Upper lobe of left lung (tissue), 6 donors: ENCODE results near the gene HHIP. TPM values are rescaled to one million over a fixed set of nuclear protein-coding genes. Genes with fewer than 3 reads are reported as not detected.

Source experiments
- ATAC-seq, 2 donors: fragments of 200-7000 bp; cut with Tn5 transposase; one replicate each; pipeline ENCODE4 v1.9.1; 2022; ENCODE audit warnings: mild to moderate bottlenecking in 2 of 2, moderate library complexity in 2 of 2; ENCODE audit not compliant: low FRiP score in 2 of 2
- DNase-seq, 2 donors: peaks; one replicate each; pipeline ENCODE4 v3.0.0-alpha.2; 2019 to 2020
- H3K27ac ChIP-seq, 4 donors: fragments of 200-600 bp; sonication (generic); one replicate each; pipeline ENCODE4 v1.5.1; 2016 to 2019
- H3K27me3 ChIP-seq, 4 donors: fragments of 200-600 bp; sonication (generic); one replicate each; pipeline ENCODE4 v1.5.1; 2017 to 2019
- H3K36me3 ChIP-seq, 4 donors: fragments of 200-600 bp; sonication (generic); one replicate each; pipeline ENCODE4 v1.5.1; 2016 to 2019
- H3K4me1 ChIP-seq, 4 donors: fragments of 200-600 bp; sonication (generic); one replicate each; pipeline ENCODE4 v1.5.1; 2018 to 2019
- H3K4me3 ChIP-seq, 4 donors: fragments of 200-600 bp; sonication (generic); one replicate each; pipeline ENCODE4 v1.5.1; 2017 to 2019; ENCODE audit warnings: mild to moderate bottlenecking in 2 of 4, moderate library complexity in 1 of 4
- H3K9me3 ChIP-seq, 4 donors: fragments of 200-600 bp; sonication (generic); one replicate each; pipeline ENCODE4 v1.5.1; 2018 to 2019
- CTCF ChIP-seq, 6 experiments: fragments of 450-650 bp in 4 of 6; fragments of 200-600 bp in 2 of 6; sonication (generic) in 2 of 6; IDR thresholded peaks; one replicate each; pipeline ENCODE4 v1.5.1; 2016 to 2019; ENCODE audit warnings: antibody characterized with exemption in 6 of 6
- EP300 ChIP-seq, 4 donors: sonication (generic); formaldehyde crosslinking; IDR thresholded peaks; one replicate each; pipeline ENCODE4 v1.5.1; 2017; ENCODE audit warnings: antibody characterized with exemption in 4 of 4, control low read depth in 2 of 4
- POLR2A ChIP-seq, 4 donors: fragments of 450-650 bp; IDR thresholded peaks; one replicate each; pipeline ENCODE4 v1.5.1; 2016 to 2017; ENCODE audit warnings: antibody characterized with exemption in 4 of 4, mild to moderate bottlenecking in 2 of 4
- POLR2AphosphoS5 ChIP-seq, 2 donors: sonication (generic); formaldehyde crosslinking; IDR thresholded peaks; one replicate each; pipeline ENCODE4 v1.5.1; 2017; ENCODE audit warnings: antibody characterized with exemption in 2 of 2
- whole genome bisulfite sequencing, 2 donors: methylation state at CpG; one replicate each; pipeline ENCODE4 v1.1.5; 2017 to 2018; 5-methylcytosine and 5-hydroxymethylcytosine counted together
- total RNA-seq, 6 donors: library from RNA; depleted of rRNA in 4 of 6; stranded (reverse); fragments of >200 nt in 4 of 6; gene quantifications; one replicate each; pipeline versions ENCODE4 v1.1.0 to v1.2.1, GENCODE V29; 2016 to 2021
- donor health status: DM: no; HTN: no; CAD: no; lungs with moderate emphysema.
- donor health status: DM: no; HTN: yes; CAD: no; lungs with severe emphysema.

The HHIP gene
- total RNA-seq, 6 donors from 2014 or later, result 19.3 to 144 (median 35.8) TPM

DNA sequence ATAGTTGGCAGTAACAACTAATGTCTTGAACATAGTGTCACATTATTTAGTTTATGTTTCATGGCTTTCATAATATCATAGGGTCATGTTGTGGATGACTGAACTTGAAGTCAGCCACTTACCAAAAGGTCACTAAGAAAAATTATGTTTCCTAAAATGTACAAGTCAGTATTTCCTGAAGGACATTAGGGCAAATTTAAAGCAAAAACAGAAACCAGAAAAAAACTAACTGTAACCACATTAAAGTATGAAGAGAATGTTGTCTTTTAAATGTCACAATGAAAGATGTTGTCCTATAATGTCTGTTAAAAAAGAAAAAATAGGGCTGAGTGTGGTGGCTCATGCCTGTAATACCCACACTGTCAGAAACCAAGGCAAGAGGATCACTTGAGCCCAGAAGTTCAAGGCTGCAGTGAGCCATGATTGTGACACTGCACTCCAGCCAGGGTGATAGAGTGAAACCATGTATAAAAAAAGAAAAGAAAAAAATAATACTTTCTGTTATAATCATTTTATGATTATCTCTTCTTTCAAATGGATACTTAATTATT lies 55.8 kb downstream of the HHIP start:
- no peak overlapping the region for H3K27ac ChIP-seq
- no peak for ATAC-seq
- H3K9me3 ChIP-seq, result no peaks in the 10 kb centered on the region
- H3K27me3 ChIP-seq, result no peaks in the 10 kb centered on the region
- no peaks in the 10 kb centered on the region for H3K36me3 ChIP-seq
- no peak for DNase-seq
- H3K4me1 ChIP-seq, result peaks cover 0 to 5% (median 0%) of the 10 kb centered on the region in 4 donors
- H3K4me3 ChIP-seq, result no peak overlapping the region
- no peak for TF ChIP-seq EP300 (IDR thresholded peaks at IDR 0.05)
- TF ChIP-seq CTCF (IDR thresholded peaks at IDR 0.05), result no peak
- TF ChIP-seq POLR2AphosphoS5 (IDR thresholded peaks at IDR 0.05), result no peak
- TF ChIP-seq POLR2A (IDR thresholded peaks at IDR 0.05), result no peak

DNA sequence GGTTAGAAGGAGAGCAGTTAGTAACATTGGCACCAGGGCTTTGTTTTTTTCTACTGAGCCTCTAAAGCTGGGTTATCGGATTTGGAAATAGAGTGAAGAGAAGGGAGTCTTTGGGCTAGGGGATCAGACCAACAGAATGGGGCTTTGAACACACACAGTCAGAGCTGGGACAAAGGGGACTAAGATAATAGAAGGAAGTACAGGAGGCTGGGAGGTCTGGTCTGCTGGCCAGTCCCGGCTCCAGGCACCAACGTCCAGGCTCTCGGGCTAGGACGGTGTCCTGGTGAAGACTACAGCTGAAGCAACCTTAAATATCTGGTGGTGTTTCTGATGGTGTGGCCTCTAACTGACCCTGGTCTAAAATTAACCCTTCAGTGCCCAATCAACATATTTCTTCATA lies 57.5 kb downstream of the HHIP start:
- Histone ChIP-seq H3K27me3 (no peaks in the 10 kb centered on the region), H3K36me3 (no peaks in the 10 kb centered on the region), H3K27ac (no peak overlapping the region), H3K9me3 (no peaks in the 10 kb centered on the region), H3K4me1 (peaks cover 0 to 5% (median 0%) of the 10 kb centered on the region in 4 donors), H3K4me3 (no peak overlapping the region)
- peak in 1 of 2 donors; percentile 18 for DNase-seq
- ATAC-seq, result no peak
- TF ChIP-seq CTCF (IDR thresholded peaks at IDR 0.05) (no peak), EP300 (IDR thresholded peaks at IDR 0.05) (no peak), POLR2A (IDR thresholded peaks at IDR 0.05) (no peak), POLR2AphosphoS5 (IDR thresholded peaks at IDR 0.05) (no peak)
- 83 to 85% methylated on average over 5 of the region's 5 CpGs for WGBS, 2 donors

DNA sequence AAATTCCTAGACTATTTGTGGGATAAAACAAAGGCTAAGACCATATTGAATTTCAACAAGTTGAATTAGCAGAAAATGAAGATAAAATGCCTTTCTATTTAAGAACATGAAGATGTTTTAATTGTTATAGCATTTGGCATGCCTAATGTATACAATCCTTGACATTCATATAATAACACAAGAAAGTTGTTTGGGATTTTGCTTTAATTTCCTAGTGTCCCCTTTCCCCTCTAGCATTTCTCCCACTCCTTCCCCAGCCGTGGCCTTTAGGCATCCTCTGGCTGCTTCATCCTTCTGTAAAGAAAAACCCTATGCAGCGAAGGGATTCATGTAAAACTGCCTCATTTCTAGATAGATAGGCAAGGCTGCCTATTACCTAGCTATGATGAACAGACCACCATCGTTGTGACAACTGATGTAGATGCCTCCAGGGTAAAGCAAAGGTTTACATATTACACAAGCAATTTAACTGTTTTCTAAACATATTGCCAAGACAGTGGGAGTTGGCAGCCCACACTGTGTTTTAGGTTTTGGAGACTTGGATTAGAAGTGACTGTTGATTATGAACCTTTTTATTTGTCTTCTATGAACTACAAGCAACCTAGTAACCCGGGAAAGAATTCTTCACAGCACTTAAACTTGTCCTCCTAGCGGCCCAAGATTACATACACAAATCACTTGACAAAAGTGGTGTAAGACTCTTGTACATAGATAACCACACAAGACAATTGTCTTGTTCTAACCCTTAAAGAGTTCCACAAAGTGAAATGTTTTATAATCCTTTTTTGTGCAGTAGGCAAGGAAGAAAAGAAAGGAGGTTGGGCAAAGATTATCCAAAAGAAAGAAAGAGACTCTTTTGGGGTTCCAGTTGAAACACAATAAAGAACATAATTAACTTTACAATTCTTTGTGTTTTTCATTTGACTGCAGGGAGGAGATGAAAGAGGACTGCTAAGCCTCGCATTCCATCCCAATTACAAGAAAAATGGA lies 59.9 kb downstream of the HHIP start:
- Histone ChIP-seq H3K27ac (no peak overlapping the region), H3K4me1 (no peaks in the 10 kb centered on the region), H3K4me3 (no peak overlapping the region), H3K9me3 (no peaks in the 10 kb centered on the region), H3K36me3 (no peaks in the 10 kb centered on the region), H3K27me3 (no peaks in the 10 kb centered on the region)
- TF ChIP-seq POLR2AphosphoS5 (IDR thresholded peaks at IDR 0.05), result no peak
- no peak for TF ChIP-seq EP300 (IDR thresholded peaks at IDR 0.05)
- no peak for TF ChIP-seq CTCF (IDR thresholded peaks at IDR 0.05)
- no peak for TF ChIP-seq POLR2A (IDR thresholded peaks at IDR 0.05)
- DNase-seq (no peak), ATAC-seq (no peak)
- 43 to 58% methylated on average over 6 of the region's 6 CpGs for WGBS, 2 donors

DNA sequence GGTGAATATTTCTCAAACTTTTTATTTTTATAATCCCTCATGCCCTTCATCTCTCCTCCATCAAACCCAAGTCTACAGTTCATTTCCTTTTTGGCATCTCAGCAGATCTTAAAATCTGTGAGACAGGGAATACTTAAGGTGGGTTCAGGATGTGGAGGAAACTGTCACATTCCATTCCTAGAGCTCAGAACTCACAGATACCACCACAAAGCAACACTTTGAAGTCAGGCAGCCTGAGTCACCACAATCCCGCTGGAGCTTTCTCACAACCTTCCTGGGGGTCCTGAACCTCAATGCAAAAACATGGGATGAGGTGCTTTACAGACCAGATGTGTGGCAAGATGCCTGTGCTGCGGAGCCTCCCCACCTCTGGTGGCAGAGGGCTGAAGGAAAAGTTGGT lies 63.2 kb downstream of the HHIP start:
- Histone ChIP-seq H3K9me3 (no peaks in the 10 kb centered on the region), H3K36me3 (no peaks in the 10 kb centered on the region), H3K27me3 (no peaks in the 10 kb centered on the region), H3K27ac (no peak overlapping the region), H3K4me3 (no peak overlapping the region), H3K4me1 (no peaks in the 10 kb centered on the region)
- ATAC-seq (no peak), DNase-seq (no peak)
- 60 to 74% methylated on average over 2 of the region's 2 CpGs for WGBS, 2 donors
- TF ChIP-seq POLR2A (IDR thresholded peaks at IDR 0.05) (no peak), POLR2AphosphoS5 (IDR thresholded peaks at IDR 0.05) (no peak), CTCF (IDR thresholded peaks at IDR 0.05) (no peak), EP300 (IDR thresholded peaks at IDR 0.05) (no peak)
